HepG2 (cell line): ENCODE data around the gene CST3. TPM values are rescaled to one million over a fixed set of nuclear protein-coding genes. Genes with fewer than 3 reads are reported as not detected.

Experiments
- ARID4A ChIP-seq: sonication (generic); formaldehyde crosslinking; IDR thresholded peaks from 2 replicates; pipeline ENCODE4 v1.5.0; 2020; ENCODE audit warnings: mild to moderate bottlenecking, missing genetic modification reagents, borderline replicate concordance
- ATF7 ChIP-seq, 2 experiments: fragments of 450-650 bp in 1 of 2; sonication (generic) in 1 of 2; formaldehyde crosslinking in 1 of 2; IDR thresholded peaks; 2 replicates each; pipeline versions ENCODE4 v1.4.0 to v1.6.1; 2016 to 2020; ENCODE audit warnings: antibody characterized with exemption in 1 of 2, mild to moderate bottlenecking in 1 of 2, missing genetic modification reagents in 1 of 2
- DNMT1 ChIP-seq: sonication (generic); formaldehyde crosslinking; IDR thresholded peaks from 2 replicates; pipeline ENCODE4 v1.5.1; 2020; ENCODE audit warnings: mild to moderate bottlenecking, missing genetic modification reagents
- DPF2 ChIP-seq: sonication (generic); formaldehyde crosslinking; IDR thresholded peaks from 2 replicates; pipeline ENCODE4 v1.4.0; 2020; ENCODE audit warnings: mild to moderate bottlenecking, low read depth, missing genetic modification reagents, borderline replicate concordance
- DZIP1 ChIP-seq: sonication (generic); formaldehyde crosslinking; IDR thresholded peaks from 2 replicates; pipeline ENCODE4 v1.5.0; 2020; ENCODE audit warnings: mild to moderate bottlenecking, missing genetic modification reagents
- FIP1L1 ChIP-seq: fragments of 200-400 bp; formaldehyde crosslinking; IDR thresholded peaks from 2 replicates; pipeline ENCODE4 v1.6.1; 2018; ENCODE audit warnings: low read depth, mild to moderate bottlenecking, low read length, moderate library complexity, borderline replicate concordance; ENCODE audit not compliant: insufficient read depth
- FOSL1 ChIP-seq: sonication (generic); formaldehyde crosslinking; IDR thresholded peaks from 2 replicates; pipeline ENCODE4 v1.9.0; 2021; ENCODE audit warnings: missing genetic modification reagents, borderline replicate concordance
- FUBP1 ChIP-seq: sonication (generic); formaldehyde crosslinking; IDR thresholded peaks from 2 replicates; pipeline ENCODE4 v1.5.1; 2020; ENCODE audit warnings: missing genetic modification reagents, mild to moderate bottlenecking, borderline replicate concordance
- IRF2 ChIP-seq: IDR thresholded peaks from 2 replicates; pipeline ENCODE4 v1.6.1; 2018; ENCODE audit warnings: missing genetic modification reagents, missing compliant biosample characterization
- KLF13 ChIP-seq: sonication (generic); formaldehyde crosslinking; IDR thresholded peaks from 2 replicates; pipeline ENCODE4 v1.4.0; 2020; ENCODE audit warnings: mild to moderate bottlenecking, missing genetic modification reagents
- POLR2A ChIP-seq, 2 experiments: IDR thresholded peaks; 2 replicates each; pipeline ENCODE4 v1.6.1; 2011; ENCODE audit warnings: low read depth in 2 of 2, low read length in 2 of 2, mild to moderate bottlenecking in 1 of 2, moderate library complexity in 1 of 2; ENCODE audit not compliant: insufficient read depth in 1 of 2
- RFX3 ChIP-seq: IDR thresholded peaks from 2 replicates; pipeline ENCODE4 v1.6.1; 2016; ENCODE audit warnings: missing biosample characterization, missing genetic modification reagents
- SMAD9 ChIP-seq: sonication (generic); formaldehyde crosslinking; IDR thresholded peaks from 2 replicates; pipeline ENCODE4 v1.5.1; 2020; ENCODE audit warnings: mild to moderate bottlenecking, missing genetic modification reagents
- TARDBP ChIP-seq: sonication (generic); formaldehyde crosslinking; IDR thresholded peaks from 2 replicates; pipeline ENCODE4 v1.8.0; 2022; ENCODE audit warnings: mild to moderate bottlenecking, missing genetic modification reagents
- ZNF282 ChIP-seq: fragments of 450-650 bp; IDR thresholded peaks from 2 replicates; pipeline ENCODE4 v1.6.1; 2018; ENCODE audit not compliant: partially characterized antibody
- ZNF367 ChIP-seq: sonication (generic); formaldehyde crosslinking; IDR thresholded peaks from 2 replicates; pipeline ENCODE4 v1.4.0; 2020; ENCODE audit warnings: missing genetic modification reagents, borderline replicate concordance
- ZNF446 ChIP-seq: sonication (generic); formaldehyde crosslinking; IDR thresholded peaks from 2 replicates; pipeline ENCODE4 v1.5.0; 2020; ENCODE audit warnings: mild to moderate bottlenecking, missing genetic modification reagents
- ZNF800 ChIP-seq: sonication (generic); formaldehyde crosslinking; IDR thresholded peaks from 2 replicates; pipeline ENCODE4 v1.4.0; 2020; ENCODE audit warnings: missing genetic modification reagents
- polyA plus RNA-seq, 8 experiments: library from polyadenylated mRNA; depleted of rRNA in 3 of 8; stranded (reverse) in 7 of 8; unstranded in 1 of 8; fragments of >200 nt; fragmentation: Illumina TruSeq in 4 of 8; extraction: Trizol in 4 of 8; gene quantifications; 2 replicates each; pipeline versions ENCODE4 v1.2.1 to v1.2.3, GENCODE V29; 2011 to 2016; ENCODE audit warnings: low read depth in 4 of 8, missing spikeins in 1 of 8, mixed read lengths in 1 of 8; ENCODE audit not compliant: insufficient read depth in 1 of 8
- total RNA-seq, 5 experiments: library from RNA; depleted of rRNA; stranded (reverse); fragments of >200 nt; fragmentation: Illumina TruSeq; extraction: Trizol; gene quantifications; 2 replicates each; pipeline ENCODE4 v1.2.3, GENCODE V29; 2016; ENCODE audit warnings: low read depth in 1 of 5

The CST3 gene
- total and polyA plus RNA-seq, 2 of the 13 experiments (the other 11 are each of a cell fraction or from before 2014, with no cell fraction given): 690 to 1,005 TPM

- TF ChIP-seq ARID4A (CRISPR knock-in tag) (peak; percentile 17; the same call in 1 of the 2 replicates), DPF2 (CRISPR knock-in tag) (no peak), SMAD9 (CRISPR knock-in tag) (no peak), FOSL1 (CRISPR knock-in tag) (no peak), FIP1L1 (no peak), RFX3 (CRISPR knock-in tag) (no peak), ZNF367 (CRISPR knock-in tag) (no peak), DNMT1 (CRISPR knock-in tag) (no peak), DZIP1 (no peak), FUBP1 (CRISPR knock-in tag) (no peak), TARDBP (CRISPR knock-in tag) (peak; percentile 82; the same call in 1 of the 2 replicates), IRF2 (CRISPR knock-in tag) (0 out of 2 replicates have a peak, but pooled peaks have one; percentile 14), ZNF446 (no peak), ZNF282 (no peak), KLF13 (CRISPR knock-in tag) (peak; percentile 83; the same call in 1 of the 2 replicates), ATF7 (IDR thresholded peaks at IDR 0.05) (no peak), ATF7 (CRISPR knock-in tag; IDR thresholded peaks at IDR 0.05) (0 out of 2 replicates have a peak, but pooled peaks have one; percentile 14), ZNF800 (CRISPR knock-in tag) (no peak), POLR2A (IDR thresholded peaks at IDR 0.05; ENCODE audit: insufficient read depth in 1 of 2, low read depth in 2 of 2, low read length in 2 of 2) (peak; percentile 18 to 23; a peak in 2 of 4 replicates)
These were observed 1.4 kb downstream of the CST3 start (continued) for GRCh38 chr20:23636182-23636907.
